Measurements from ENCODE around the gene PLCD4.

PLCD4 gene

DNA sequence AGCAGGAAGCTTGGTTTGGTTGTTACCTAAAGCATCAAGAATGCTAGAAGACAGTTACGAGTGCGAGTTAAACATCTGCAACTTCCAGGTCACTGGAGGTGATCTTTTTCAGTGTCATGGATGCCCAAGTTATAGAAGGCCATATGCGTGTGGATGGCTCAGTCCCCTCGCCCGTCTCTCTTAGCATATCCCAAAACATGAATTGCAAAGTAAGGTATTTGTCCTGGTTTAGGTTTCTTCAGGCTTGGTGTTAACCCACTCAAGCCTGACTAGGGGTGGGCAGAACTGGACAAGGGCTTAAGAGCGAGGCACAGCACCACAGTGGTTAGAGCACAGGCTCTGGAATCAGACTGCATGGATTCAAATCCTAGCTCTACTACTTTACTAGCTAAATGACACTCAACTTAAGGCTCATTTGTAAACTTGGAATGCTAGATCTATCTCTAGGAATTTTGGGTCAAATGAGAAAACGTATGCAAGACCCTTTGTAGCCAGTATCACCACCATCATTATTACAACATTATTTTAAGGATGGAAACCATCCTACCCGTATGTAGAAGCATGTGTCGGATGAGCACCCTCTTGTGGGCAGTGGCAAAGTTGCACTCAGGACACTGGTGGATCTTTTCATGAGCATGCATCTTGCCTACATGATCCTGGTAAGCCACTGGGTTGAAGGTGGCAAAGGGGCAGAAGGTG, 40.5 kb downstream of the PLCD4 start:
- TF ChIP-seq, protein P1, sequence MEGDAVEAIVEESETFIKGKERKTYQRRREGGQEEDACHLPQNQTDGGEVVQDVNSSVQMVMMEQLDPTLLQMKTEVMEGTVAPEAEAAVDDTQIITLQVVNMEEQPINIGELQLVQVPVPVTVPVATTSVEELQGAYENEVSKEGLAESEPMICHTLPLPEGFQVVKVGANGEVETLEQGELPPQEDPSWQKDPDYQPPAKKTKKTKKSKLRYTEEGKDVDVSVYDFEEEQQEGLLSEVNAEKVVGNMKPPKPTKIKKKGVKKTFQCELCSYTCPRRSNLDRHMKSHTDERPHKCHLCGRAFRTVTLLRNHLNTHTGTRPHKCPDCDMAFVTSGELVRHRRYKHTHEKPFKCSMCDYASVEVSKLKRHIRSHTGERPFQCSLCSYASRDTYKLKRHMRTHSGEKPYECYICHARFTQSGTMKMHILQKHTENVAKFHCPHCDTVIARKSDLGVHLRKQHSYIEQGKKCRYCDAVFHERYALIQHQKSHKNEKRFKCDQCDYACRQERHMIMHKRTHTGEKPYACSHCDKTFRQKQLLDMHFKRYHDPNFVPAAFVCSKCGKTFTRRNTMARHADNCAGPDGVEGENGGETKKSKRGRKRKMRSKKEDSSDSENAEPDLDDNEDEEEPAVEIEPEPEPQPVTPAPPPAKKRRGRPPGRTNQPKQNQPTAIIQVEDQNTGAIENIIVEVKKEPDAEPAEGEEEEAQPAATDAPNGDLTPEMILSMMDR (conservative IDR thresholded peaks at IDR 0.05; ENCODE audit: low read length) = peak; percentile 96
- no peak overlapping the region for H3K4me3 ChIP-seq (ENCODE audit: low read length)
- peak; percentile 68 for DNase-seq (ENCODE audit: low read depth)

DNA sequence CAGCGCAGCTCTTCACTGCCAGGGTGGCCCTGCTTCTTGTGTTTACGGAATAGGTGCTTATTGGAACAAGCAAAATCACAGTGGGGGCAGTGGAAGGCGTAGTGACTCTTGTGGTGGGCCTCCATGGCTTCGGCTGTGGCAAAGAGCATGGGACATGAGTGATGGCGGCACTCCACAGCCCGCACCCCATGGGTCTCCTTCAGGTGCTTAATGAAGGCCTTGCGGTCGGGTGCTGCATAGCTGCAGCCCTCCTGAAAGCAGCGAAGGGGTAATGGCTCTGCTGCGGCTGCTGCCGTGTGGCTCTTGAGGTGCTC, 41.0 kb downstream of the PLCD4 start:
- no peak for DNase-seq (ENCODE audit: low read depth)
- TF ChIP-seq, protein P1 (conservative IDR thresholded peaks at IDR 0.05; ENCODE audit: low read length) = no peak
- no peak overlapping the region for H3K4me3 ChIP-seq (ENCODE audit: low read length)

DNA sequence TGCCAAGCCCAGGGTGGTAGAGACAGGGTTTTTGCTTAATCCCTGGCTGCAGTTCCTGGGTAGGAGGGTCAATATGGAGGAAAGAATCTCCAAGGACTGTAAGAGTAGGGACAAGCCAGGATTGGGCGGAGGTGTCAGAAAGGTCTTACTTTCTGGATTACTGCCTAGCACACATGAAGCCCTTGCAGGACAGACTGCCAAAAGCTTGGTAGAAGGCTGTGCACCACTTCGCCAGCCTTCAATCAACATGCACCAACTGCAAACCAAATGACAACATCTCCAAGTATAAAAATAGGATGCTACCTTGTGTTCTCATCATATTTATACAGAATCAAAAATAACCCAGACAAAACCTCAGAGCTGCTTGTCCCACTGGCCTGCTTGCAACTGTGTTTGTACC, 48.1 kb downstream of the PLCD4 start:
- H3K4me3 ChIP-seq (ENCODE audit: low read length) = no peak overlapping the region
- DNase-seq (ENCODE audit: low read depth) = no peak
- TF ChIP-seq, protein P1 (conservative IDR thresholded peaks at IDR 0.05; ENCODE audit: low read length) = no peak

DNA sequence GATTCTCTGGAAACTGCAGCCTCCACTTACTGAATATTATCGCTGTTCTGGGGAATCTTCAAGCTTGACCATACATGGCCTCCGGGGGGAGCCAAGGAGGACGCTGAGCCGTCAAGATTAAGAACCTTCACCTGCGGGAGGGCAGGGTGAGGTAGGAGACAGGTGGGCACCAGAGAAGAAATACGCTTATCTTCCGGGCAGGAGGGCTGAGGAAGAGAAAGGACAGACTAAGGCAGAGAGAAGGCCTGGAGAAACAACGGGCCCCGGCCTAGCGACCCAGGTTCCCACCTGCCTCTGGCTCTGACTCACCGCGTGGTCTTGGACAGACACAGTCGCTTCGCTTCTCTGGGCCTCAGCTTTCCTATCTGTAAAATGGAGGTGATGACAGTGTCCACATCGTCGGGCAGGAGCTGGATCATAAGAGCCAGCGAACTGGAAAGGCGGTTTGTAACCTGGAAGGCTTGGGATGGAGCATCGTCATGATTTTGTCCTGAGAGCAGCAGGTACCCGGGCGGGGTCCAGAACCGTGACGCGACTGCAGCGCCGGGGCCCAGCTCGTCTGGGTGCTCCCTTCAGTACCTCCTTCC, 51.1 kb downstream of the PLCD4 start:
- H3K4me3 ChIP-seq (ENCODE audit: low read length) = peak overlapping the region; percentile 89
- DNase-seq (ENCODE audit: low read depth) = peak; percentile 35
- TF ChIP-seq, protein P1 (conservative IDR thresholded peaks at IDR 0.05; ENCODE audit: low read length) = peak; percentile 59

DNA sequence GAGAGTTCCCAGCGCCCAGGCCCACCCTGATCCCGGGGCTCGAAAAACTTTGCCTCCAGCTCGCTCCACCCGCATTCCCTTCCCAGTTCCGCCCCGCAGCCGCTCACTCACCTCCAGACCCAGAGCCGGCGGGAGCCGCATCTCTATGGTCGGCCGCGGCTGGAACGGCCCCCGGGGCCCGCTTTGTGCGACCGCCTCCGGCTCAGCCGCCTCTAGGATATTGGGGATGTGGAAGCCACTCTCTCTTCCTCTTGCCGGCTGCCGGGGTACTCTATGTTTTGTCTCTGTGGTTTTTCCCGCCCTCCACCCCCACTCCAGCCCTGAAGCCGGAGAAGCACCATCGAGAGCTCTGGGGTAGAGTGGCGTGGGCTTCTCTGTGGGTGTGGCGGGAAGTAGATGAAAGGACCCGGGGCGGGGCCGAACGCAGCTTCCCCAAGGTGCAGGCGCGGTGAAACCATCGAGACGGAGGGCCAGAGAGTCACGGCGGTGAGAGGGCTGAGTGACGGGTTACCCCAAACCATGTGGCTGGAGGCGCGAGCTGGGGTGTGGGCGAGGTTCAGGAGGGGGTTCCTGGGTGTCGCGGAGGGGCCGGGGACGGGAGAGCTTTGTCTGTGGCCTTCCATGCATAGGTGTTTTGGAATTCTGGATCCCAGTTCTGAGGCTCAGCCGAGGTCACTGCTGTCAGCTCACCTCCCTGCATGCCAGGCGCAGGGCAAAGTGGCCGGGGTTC, 51.7 kb downstream of the PLCD4 start, which contains the start of the genes BCS1L and ZNF142:
TSS of gene BCS1L (plus strand) at position 426 of the 730 bp plus-strand sequence. CDS start 1,305 bp downstream, outside the sequence.
TSS of gene ZNF142 (minus strand) at position 366 of the 730 bp plus-strand sequence. CDS start 3,194 bp downstream, outside the sequence.
- TF ChIP-seq, protein P1 (conservative IDR thresholded peaks at IDR 0.05; ENCODE audit: low read length) = no peak
- DNase-seq (ENCODE audit: low read depth) = peak; percentile 72
- peak within 1 kb of the TSS; percentile 89 for H3K4me3 ChIP-seq (ENCODE audit: low read length)

DNA sequence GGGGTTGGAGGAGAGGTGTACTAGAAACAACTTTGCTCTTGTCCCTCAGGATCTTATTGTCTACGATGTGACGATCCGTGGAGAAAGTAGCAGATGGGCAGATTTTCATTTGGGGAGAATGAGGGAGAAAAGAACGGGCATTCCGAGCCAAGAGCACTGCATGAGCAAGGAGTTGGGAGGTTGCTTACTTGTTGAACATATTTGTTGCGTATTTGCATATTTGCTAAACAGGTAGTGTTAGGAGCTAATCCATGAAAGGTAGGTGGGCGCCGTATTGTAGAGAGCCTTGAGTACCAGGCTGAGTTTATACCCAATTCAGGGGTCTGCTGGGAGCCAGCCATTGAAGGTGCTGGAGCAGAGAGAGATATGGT, 52.3 kb downstream of the PLCD4 start:
- TF ChIP-seq, protein P1 (conservative IDR thresholded peaks at IDR 0.05; ENCODE audit: low read length) = no peak
- no peak for DNase-seq (ENCODE audit: low read depth)
- peak overlapping the region; percentile 89 for H3K4me3 ChIP-seq (ENCODE audit: low read length)
